ENCODE measurements around the gene KDM4C.

Gene KDM4C

GRCh38 chr9:7053903-7054302 is 296.1 kb downstream of the KDM4C start:
- no peak for DNase-seq
- in situ Hi-C loops (cut with MboI; ENCODE audit: low pct_unique_long_range_greater_than_20kb, low sequenced_read_pairs): no loop called here

GRCh38 chr9:7055171-7055903 is 297.6 kb downstream of the KDM4C start:
- in situ Hi-C loops (cut with MboI; ENCODE audit: low pct_unique_long_range_greater_than_20kb, low sequenced_read_pairs): no loop called here
- DNase-seq: no peak

GRCh38 chr9:7056254-7056653 is 298.5 kb downstream of the KDM4C start:
- DNase-seq: no peak
- in situ Hi-C loops (cut with MboI; ENCODE audit: low pct_unique_long_range_greater_than_20kb, low sequenced_read_pairs): no loop called here

GRCh38 chr9:7058473-7058872 is 300.7 kb downstream of the KDM4C start:
- DNase-seq: no peak
- in situ Hi-C loops (cut with MboI; ENCODE audit: low pct_unique_long_range_greater_than_20kb, low sequenced_read_pairs): no loop called here

GRCh38 chr9:7067169-7067568 is 309.4 kb downstream of the KDM4C start:
- in situ Hi-C loops (cut with MboI; ENCODE audit: low pct_unique_long_range_greater_than_20kb, low sequenced_read_pairs): no loop called here
- DNase-seq: no peak

GRCh38 chr9:7071916-7072315 is 314.1 kb downstream of the KDM4C start:
- in situ Hi-C loops (cut with MboI; ENCODE audit: low pct_unique_long_range_greater_than_20kb, low sequenced_read_pairs): no loop called here
- DNase-seq: no peak

GRCh38 chr9:7073706-7074105 is 315.9 kb downstream of the KDM4C start:
- no peak for DNase-seq
- in situ Hi-C loops (cut with MboI; ENCODE audit: low pct_unique_long_range_greater_than_20kb, low sequenced_read_pairs): no loop called here

GRCh38 chr9:7075154-7075553 is 317.4 kb downstream of the KDM4C start:
- no peak for DNase-seq
- in situ Hi-C loops (cut with MboI; ENCODE audit: low pct_unique_long_range_greater_than_20kb, low sequenced_read_pairs): no loop called here

- in situ Hi-C loops (cut with MboI; ENCODE audit: low pct_unique_long_range_greater_than_20kb, low sequenced_read_pairs): no loop called here
- no peak for DNase-seq
These were observed 321.3 kb downstream of the KDM4C start for GRCh38 chr9:7079051-7079450.

GRCh38 chr9:7081065-7081600 is 323.4 kb downstream of the KDM4C start:
- in situ Hi-C loops (cut with MboI; ENCODE audit: low pct_unique_long_range_greater_than_20kb, low sequenced_read_pairs): no loop called here
- DNase-seq: peak; percentile 38

- DNase-seq: no peak
- in situ Hi-C loops (cut with MboI; ENCODE audit: low pct_unique_long_range_greater_than_20kb, low sequenced_read_pairs): no loop called here
These were observed 325.4 kb downstream of the KDM4C start for GRCh38 chr9:7083192-7083591.

GRCh38 chr9:7085357-7085756 is 327.6 kb downstream of the KDM4C start:
- in situ Hi-C loops (cut with MboI; ENCODE audit: low pct_unique_long_range_greater_than_20kb, low sequenced_read_pairs): no loop called here
- no peak for DNase-seq

- in situ Hi-C loops (cut with MboI; ENCODE audit: low pct_unique_long_range_greater_than_20kb, low sequenced_read_pairs): no loop called here
- no peak for DNase-seq
These were observed 328.6 kb downstream of the KDM4C start for GRCh38 chr9:7086389-7086788.

- in situ Hi-C loops (cut with MboI; ENCODE audit: low pct_unique_long_range_greater_than_20kb, low sequenced_read_pairs): no loop called here
- DNase-seq: no peak
These were observed 330.8 kb downstream of the KDM4C start for GRCh38 chr9:7088611-7089010.

- in situ Hi-C loops (cut with MboI; ENCODE audit: low pct_unique_long_range_greater_than_20kb, low sequenced_read_pairs): no loop called here
- DNase-seq: no peak
These were observed 331.8 kb downstream of the KDM4C start for GRCh38 chr9:7089406-7090193.

GRCh38 chr9:7093040-7093439 is 335.3 kb downstream of the KDM4C start:
- in situ Hi-C loops (cut with MboI; ENCODE audit: low pct_unique_long_range_greater_than_20kb, low sequenced_read_pairs): no loop called here
- DNase-seq: no peak

GRCh38 chr9:7094052-7094451 is 336.3 kb downstream of the KDM4C start:
- no peak for DNase-seq
- in situ Hi-C loops (cut with MboI; ENCODE audit: low pct_unique_long_range_greater_than_20kb, low sequenced_read_pairs): no loop called here

- in situ Hi-C loops (cut with MboI; ENCODE audit: low pct_unique_long_range_greater_than_20kb, low sequenced_read_pairs): no loop called here
- no peak for DNase-seq
These were observed 336.8 kb downstream of the KDM4C start for GRCh38 chr9:7094576-7094975.

GRCh38 chr9:7095058-7095457 is 337.3 kb downstream of the KDM4C start:
- DNase-seq: no peak
- in situ Hi-C loops (cut with MboI; ENCODE audit: low pct_unique_long_range_greater_than_20kb, low sequenced_read_pairs): no loop called here

- in situ Hi-C loops (cut with MboI; ENCODE audit: low pct_unique_long_range_greater_than_20kb, low sequenced_read_pairs): no loop called here
- no peak for DNase-seq
These were observed 339.4 kb downstream of the KDM4C start for GRCh38 chr9:7097040-7097715.
